Measurements from ENCODE around the gene PTPN6. TPM values are rescaled to one million over a fixed set of nuclear protein-coding genes. Genes with fewer than 3 reads are reported as not detected.

PTPN6 gene
- total RNA-seq, 2 experiments from 2014 or later = 295 to 299 TPM

- ChIA-PET CTCF (interaction anchor here (0.6 to 12.2 kb wide), 9 partner anchors 8 to 151 kb away, joined by 3 to 465 read pairs (median 9); partner anchors contain the start of genes C12orf57, PTPN6, RNU7-1 and SPSB2), POLR2A (interaction anchor here (0.6 to 13.2 kb wide), 19 partner anchors 9 to 272 kb away, joined by 3 to 1188 read pairs (median 6); partner anchors contain the start of genes ATN1, C12orf57, C1RL and CDCA3)
- H3K9me3 Mint-ChIP-seq = no peaks in the 10 kb centered on the region
- peaks cover 91% of the 10 kb centered on the region for H3K4me1 Mint-ChIP-seq
- peak overlapping the region; percentile 74 for H3K4me3 Mint-ChIP-seq
- H3K36me3 Mint-ChIP-seq (ENCODE audit: low read depth) = peaks cover 71% of the 10 kb centered on the region
- peak; percentile 89 for DNase-seq
- H3K27me3 Mint-ChIP-seq = no peaks in the 10 kb centered on the region
- peak overlapping the region; percentile 99 for H3K27ac Mint-ChIP-seq
Observed at GRCh38 chr12:6961278-6961694, 10.1 kb downstream of the PTPN6 start.

GRCh38 chr12:6961695-6962284 is 10.6 kb downstream of the PTPN6 start:
- ChIA-PET POLR2A (interaction anchor here (0.6 to 13.2 kb wide), 18 partner anchors 8 to 238 kb away, joined by 3 to 1188 read pairs (median 7); partner anchors contain the start of genes ATN1, C12orf57, C1RL and CDCA3), CTCF (interaction anchor here (0.6 to 12.2 kb wide), 8 partner anchors 14 to 151 kb away, joined by 3 to 465 read pairs (median 10); partner anchors contain the start of genes C12orf57, PTPN6, RNU7-1 and SPSB2)
- H3K9me3 Mint-ChIP-seq = no peaks in the 10 kb centered on the region
- peak overlapping the region; percentile 74 for H3K4me3 Mint-ChIP-seq
- H3K36me3 Mint-ChIP-seq (ENCODE audit: low read depth) = peaks cover 68% of the 10 kb centered on the region
- H3K4me1 Mint-ChIP-seq = peaks cover 88% of the 10 kb centered on the region
- no peaks in the 10 kb centered on the region for H3K27me3 Mint-ChIP-seq
- peak; percentile 69 for DNase-seq
- peak overlapping the region; percentile 99 for H3K27ac Mint-ChIP-seq

DNA sequence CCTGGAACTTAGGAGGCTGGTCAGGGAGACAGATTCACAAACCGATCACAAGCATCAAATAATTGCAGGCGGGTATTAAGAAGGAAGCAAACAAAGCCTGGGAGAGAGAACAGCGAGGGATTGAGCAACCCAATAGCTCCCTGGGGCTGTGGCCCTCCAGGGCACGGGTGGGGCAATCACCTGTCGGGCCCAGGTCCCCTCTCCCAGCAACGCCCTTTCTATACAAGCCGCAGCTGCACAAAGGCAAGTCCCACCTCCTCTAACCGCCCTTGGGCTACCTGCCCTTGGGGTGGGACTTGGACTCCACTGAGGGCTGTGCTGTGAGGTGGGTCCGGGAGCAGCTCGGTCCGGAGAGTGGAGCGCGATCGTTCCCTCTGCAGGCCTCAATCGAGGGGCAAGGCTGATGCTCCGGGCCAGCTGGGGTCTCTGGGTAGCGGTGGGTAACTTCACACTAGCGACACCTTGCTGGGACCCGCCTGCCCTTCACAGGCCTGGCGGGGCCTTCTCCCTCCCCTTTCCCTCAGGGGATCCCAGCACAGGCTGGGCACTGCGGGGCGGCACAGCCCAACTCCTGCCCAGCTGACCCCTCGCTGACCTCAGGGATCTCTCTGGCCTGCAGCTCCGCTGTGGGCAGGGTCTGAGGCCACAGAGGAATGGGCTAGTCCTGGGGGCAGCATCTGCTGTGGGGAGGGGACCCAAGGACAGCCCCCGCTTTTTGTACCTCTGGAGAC is 11.3 kb downstream of the PTPN6 start:
- Mint-ChIP-seq H3K27ac (peak overlapping the region; percentile 99), H3K4me3 (peak overlapping the region; percentile 74), H3K4me1 (peaks cover 85% of the 10 kb centered on the region), H3K36me3 (ENCODE audit: low read depth) (peaks cover 66% of the 10 kb centered on the region), H3K27me3 (no peaks in the 10 kb centered on the region), H3K9me3 (no peaks in the 10 kb centered on the region)
- no peak for DNase-seq
- POLR2A ChIA-PET = interaction anchor here (1.0 to 13.2 kb wide), 14 partner anchors 8 to 210 kb away, joined by 3 to 1188 read pairs (median 13); partner anchors contain the start of genes ATN1, C12orf57, C1RL and CDCA3
- CTCF ChIA-PET = interaction anchor here (1.7 to 12.2 kb wide), 6 partner anchors 14 to 93 kb away, joined by 5 to 465 read pairs (median 10); partner anchors contain the start of genes C12orf57, PTPN6, RNU7-1 and SPSB2

- H3K36me3 Mint-ChIP-seq (ENCODE audit: low read depth) = peaks cover 65% of the 10 kb centered on the region
- POLR2A ChIA-PET = interaction anchor here (1.4 to 13.2 kb wide), 7 partner anchors 15 to 112 kb away, joined by 3 to 1188 read pairs (median 5); partner anchors contain the start of genes C12orf57, CDCA3, ENO2 and PTPN6
- H3K27ac Mint-ChIP-seq = peak overlapping the region; percentile 65
- no peaks in the 10 kb centered on the region for H3K9me3 Mint-ChIP-seq
- CTCF ChIA-PET = interaction anchor here (2.0 to 12.2 kb wide), 5 partner anchors 15 to 150 kb away, joined by 7 to 465 read pairs (median 12); partner anchors contain the start of genes C12orf57, PTPN6 and RNU7-1
- peaks cover 84% of the 10 kb centered on the region for H3K4me1 Mint-ChIP-seq
- no peak overlapping the region for H3K4me3 Mint-ChIP-seq
- no peaks in the 10 kb centered on the region for H3K27me3 Mint-ChIP-seq
- no peak for DNase-seq
Observed at GRCh38 chr12:6963016-6963731, 12.0 kb downstream of the PTPN6 start.

DNA sequence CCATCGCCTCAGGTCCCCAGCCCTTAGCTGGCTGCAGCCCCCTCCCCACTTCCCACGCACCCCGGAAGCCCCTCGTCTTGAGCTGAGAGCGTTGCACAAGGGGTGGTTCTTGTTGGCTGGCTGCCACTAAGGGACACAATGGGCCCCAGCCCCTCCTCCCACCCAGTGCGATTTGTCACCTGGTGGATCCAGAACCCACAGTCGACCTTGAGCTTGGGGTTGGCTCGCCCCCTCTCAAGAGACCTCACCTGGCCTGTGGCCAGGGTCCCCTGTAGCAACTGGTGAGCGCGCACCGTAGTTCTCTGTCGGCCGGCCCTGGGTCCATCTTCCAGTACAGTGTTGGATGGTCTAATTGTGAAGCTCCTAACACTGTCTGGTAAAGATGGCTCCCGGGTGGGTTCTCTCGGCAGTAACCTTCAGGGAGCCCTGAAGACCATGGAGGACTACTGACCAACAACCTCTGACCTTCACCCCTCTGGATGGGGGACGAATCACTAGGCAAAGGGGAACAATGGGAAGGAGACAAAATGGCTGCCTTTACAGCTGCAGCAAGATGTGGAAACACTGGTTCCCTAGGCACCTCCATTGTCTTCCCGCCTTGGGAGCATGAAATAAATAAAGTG is 12.7 kb downstream of the PTPN6 start:
- DNase-seq = no peak
- ChIA-PET CTCF (interaction anchor here (0.9 to 12.2 kb wide), 11 partner anchors 16 to 149 kb away, joined by 3 to 465 read pairs (median 6); partner anchors contain the start of genes C12orf57, C1RL, LRRC23 and PTPN6), POLR2A (interaction anchor here (0.9 to 13.2 kb wide), 15 partner anchors 10 to 144 kb away, joined by 3 to 1188 read pairs (median 4); partner anchors contain the start of genes ATN1, C12orf57, CDCA3 and LPCAT3)
- H3K27ac Mint-ChIP-seq = peak overlapping the region; percentile 83
- no peaks in the 10 kb centered on the region for H3K9me3 Mint-ChIP-seq
- no peaks in the 10 kb centered on the region for H3K27me3 Mint-ChIP-seq
- no peak overlapping the region for H3K4me3 Mint-ChIP-seq
- peaks cover 84% of the 10 kb centered on the region for H3K4me1 Mint-ChIP-seq
- peaks cover 65% of the 10 kb centered on the region for H3K36me3 Mint-ChIP-seq (ENCODE audit: low read depth)

DNA sequence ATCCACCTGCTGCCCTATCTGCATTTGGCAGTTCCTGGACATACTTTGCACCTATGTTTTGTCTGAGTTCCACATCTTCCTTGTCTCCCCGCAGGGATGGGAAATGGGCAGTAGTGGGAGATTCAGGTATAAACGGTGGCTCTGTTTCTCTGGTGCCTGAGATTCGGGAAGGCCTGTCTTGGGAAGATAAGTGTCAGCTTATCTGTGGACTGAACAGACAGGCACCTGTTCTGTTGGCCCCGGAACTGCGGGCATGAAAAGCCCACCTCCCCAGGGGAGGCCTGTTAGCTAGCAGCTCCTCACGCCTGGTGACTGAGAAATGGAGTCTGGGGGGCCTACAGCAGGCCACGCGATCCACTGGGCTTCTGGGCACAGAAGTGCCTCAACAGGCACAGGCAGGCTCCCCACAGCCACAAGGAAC is 13.5 kb downstream of the PTPN6 start:
- Mint-ChIP-seq H3K36me3 (ENCODE audit: low read depth) (peaks cover 64% of the 10 kb centered on the region), H3K9me3 (no peaks in the 10 kb centered on the region), H3K27me3 (no peaks in the 10 kb centered on the region), H3K27ac (peak overlapping the region; percentile 83), H3K4me1 (peaks cover 83% of the 10 kb centered on the region), H3K4me3 (no peak overlapping the region)
- DNase-seq = no peak
- ChIA-PET CTCF (interaction anchor here (0.9 to 12.2 kb wide), 14 partner anchors 10 to 499 kb away, joined by 3 to 465 read pairs (median 4); partner anchors contain the start of genes C12orf57, C1RL, LRRC23 and PTPN6), POLR2A (interaction anchor here (0.9 to 13.2 kb wide), 17 partner anchors 10 to 144 kb away, joined by 3 to 1188 read pairs (median 4); partner anchors contain the start of genes ATN1, C12orf57, CDCA3 and LPCAT3)

- ChIA-PET POLR2A (interaction anchor here (1.0 to 13.2 kb wide), 17 partner anchors 9 to 143 kb away, joined by 3 to 1188 read pairs (median 4); partner anchors contain the start of genes ATN1, C12orf57, CDCA3 and LPCAT3), CTCF (interaction anchor here (0.9 to 12.2 kb wide), 14 partner anchors 10 to 500 kb away, joined by 3 to 465 read pairs (median 4); partner anchors contain the start of genes C12orf57, C1RL, LRRC23 and PTPN6)
- no peak overlapping the region for H3K4me3 Mint-ChIP-seq
- no peaks in the 10 kb centered on the region for H3K27me3 Mint-ChIP-seq
- DNase-seq = peak; percentile 89
- peak overlapping the region; percentile 83 for H3K27ac Mint-ChIP-seq
- peaks cover 64% of the 10 kb centered on the region for H3K36me3 Mint-ChIP-seq (ENCODE audit: low read depth)
- H3K4me1 Mint-ChIP-seq = peaks cover 79% of the 10 kb centered on the region
- H3K9me3 Mint-ChIP-seq = no peaks in the 10 kb centered on the region
Observed at GRCh38 chr12:6965026-6965661, 14.0 kb downstream of the PTPN6 start.

- Mint-ChIP-seq H3K27ac (peak overlapping the region; percentile 83), H3K36me3 (ENCODE audit: low read depth) (peaks cover 62% of the 10 kb centered on the region), H3K27me3 (no peaks in the 10 kb centered on the region), H3K4me1 (peaks cover 74% of the 10 kb centered on the region), H3K4me3 (no peak overlapping the region), H3K9me3 (no peaks in the 10 kb centered on the region)
- POLR2A ChIA-PET = interaction anchor here (1.3 to 13.2 kb wide), 4 partner anchors 11 to 41 kb away, joined by 3 to 1188 read pairs (median 4); partner anchors contain the start of genes C12orf57, PTPN6 and RNU7-1
- no peak for DNase-seq
- CTCF ChIA-PET = interaction anchor here (1.1 to 12.2 kb wide), 6 partner anchors 18 to 146 kb away, joined by 3 to 465 read pairs (median 5); partner anchors contain the start of genes C12orf57, C1RL, PTPN6 and RNU7-1
Observed at GRCh38 chr12:6965714-6966113, 14.6 kb downstream of the PTPN6 start.

- Mint-ChIP-seq H3K9me3 (no peaks in the 10 kb centered on the region), H3K27ac (peak overlapping the region; percentile 63), H3K36me3 (ENCODE audit: low read depth) (peaks cover 58% of the 10 kb centered on the region), H3K27me3 (no peaks in the 10 kb centered on the region), H3K4me1 (peaks cover 71% of the 10 kb centered on the region), H3K4me3 (no peak overlapping the region)
- CTCF ChIA-PET = interaction anchor here (1.1 to 12.2 kb wide), 5 partner anchors 18 to 145 kb away, joined by 3 to 465 read pairs (median 4); partner anchors contain the start of genes C12orf57, PTPN6, RNU7-1 and SPSB2
- no peak for DNase-seq
- POLR2A ChIA-PET = interaction anchor here (1.3 to 13.2 kb wide), 4 partner anchors 12 to 41 kb away, joined by 3 to 1188 read pairs (median 4); partner anchors contain the start of genes C12orf57, PTPN6 and RNU7-1
Observed at GRCh38 chr12:6966351-6966750, 15.2 kb downstream of the PTPN6 start.

DNA sequence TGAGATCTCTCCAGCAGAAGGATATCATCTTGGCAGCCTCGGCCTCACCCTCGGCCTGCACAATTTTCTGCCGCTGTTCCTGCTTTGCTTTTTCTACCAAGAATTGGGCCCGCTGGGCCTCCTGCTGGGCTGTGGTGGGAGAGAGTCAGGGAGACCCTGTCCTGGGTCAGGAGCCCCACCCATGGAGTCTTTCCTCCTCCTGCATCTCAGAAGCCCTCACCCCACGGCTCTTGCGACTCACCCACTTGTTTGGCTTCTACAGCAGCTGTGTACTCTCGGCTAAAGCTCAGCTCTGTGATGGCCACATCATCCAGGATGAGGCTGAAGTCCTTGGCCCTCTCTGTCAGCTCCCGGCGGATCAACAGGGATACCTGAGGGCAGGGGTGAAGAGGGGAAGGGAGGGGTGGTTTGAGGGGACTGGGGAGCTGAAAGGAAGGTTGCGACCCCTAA is 16.5 kb downstream of the PTPN6 start:
- Mint-ChIP-seq H3K9me3 (no peaks in the 10 kb centered on the region), H3K27ac (peak overlapping the region; percentile 40), H3K36me3 (ENCODE audit: low read depth) (peaks cover 57% of the 10 kb centered on the region), H3K4me3 (no peak overlapping the region), H3K27me3 (no peaks in the 10 kb centered on the region), H3K4me1 (peaks cover 71% of the 10 kb centered on the region)
- ChIA-PET POLR2A (interaction anchor here (2.0 to 4.2 kb wide), 6 partner anchors 10 to 140 kb away, joined by 7 to 118 read pairs (median 24); partner anchors contain the start of genes C12orf57, PTPN6 and RNU7-1), CTCF (interaction anchor here (0.5 to 2.7 kb wide), 8 partner anchors 8 to 145 kb away, joined by 3 to 42 read pairs (median 6); partner anchors contain the start of genes C12orf57, C1RL, PTPN6 and RNU7-1)
- no peak for DNase-seq

Data from activated CD4-positive, alpha-beta memory T cell treated with anti-CD3 and anti-CD28 coated beads, Interleukin-2, amount 10 ng/mL, durations not matched to agents 7 days and 5 days (primary cell).